GM21447 (cell line): Measurements from ENCODE around the gene DCN.

Source experiments
- ATAC-seq: cut with Tn5 transposase; IDR thresholded peaks from one replicate; pipeline ENCODE4 v1.9.1; 2021; ENCODE audit not compliant: unreplicated experiment

Gene DCN

GRCh38 chr12:91140026-91140931 is 42.3 kb downstream of the DCN start:
- ATAC-seq, result no peak

- ATAC-seq, result no peak
These were observed 43.3 kb downstream of the DCN start for GRCh38 chr12:91139286-91139685.

GRCh38 chr12:91138337-91138920 is 44.2 kb downstream of the DCN start:
- ATAC-seq, result no peak

- ATAC-seq, result no peak
These were observed 48.7 kb downstream of the DCN start for GRCh38 chr12:91133871-91134270.

GRCh38 chr12:91129662-91130362 is 52.8 kb downstream of the DCN start:
- no peak for ATAC-seq

- ATAC-seq, result no peak
These were observed 54.9 kb downstream of the DCN start for GRCh38 chr12:91127751-91128150.

- no peak for ATAC-seq
These were observed 55.3 kb downstream of the DCN start for GRCh38 chr12:91127306-91127705.

GRCh38 chr12:91126516-91126915 is 56.1 kb downstream of the DCN start:
- no peak for ATAC-seq

GRCh38 chr12:91123236-91123916 is 59.2 kb downstream of the DCN start:
- no peak for ATAC-seq

GRCh38 chr12:91120781-91121180 is 61.8 kb downstream of the DCN start:
- no peak for ATAC-seq

- no peak for ATAC-seq
These were observed 63.5 kb downstream of the DCN start for GRCh38 chr12:91119089-91119488.

GRCh38 chr12:91113621-91114020 is 69.0 kb downstream of the DCN start:
- no peak for ATAC-seq

GRCh38 chr12:91111366-91112325 is 71.0 kb downstream of the DCN start, which contains the start of gene LUM:
Gene LUM (minus strand): TSS chr12:91111494. CDS start chr12:91108979, 2,515 bp downstream.
- ATAC-seq, result no peak

- ATAC-seq, result no peak
These were observed 72.2 kb downstream of the DCN start for GRCh38 chr12:91110311-91110924.

- no peak for ATAC-seq
These were observed 72.9 kb downstream of the DCN start for GRCh38 chr12:91109581-91110310.

GRCh38 chr12:91109148-91109564 is 73.5 kb downstream of the DCN start:
- peak; percentile 81 for ATAC-seq

GRCh38 chr12:91108196-91108755 is 74.3 kb downstream of the DCN start:
- no peak for ATAC-seq

GRCh38 chr12:91106283-91106682 is 76.3 kb downstream of the DCN start:
- ATAC-seq, result no peak

GRCh38 chr12:91105807-91106206 is 76.8 kb downstream of the DCN start:
- ATAC-seq, result no peak
